ENCODE results near the gene TMEM131. TPM values are rescaled to one million over a fixed set of nuclear protein-coding genes. Genes with fewer than 3 reads are reported as not detected.

The TMEM131 gene
- total RNA-seq, 2 experiments from 2014 or later: 17.4 to 32.3 TPM

DNA sequence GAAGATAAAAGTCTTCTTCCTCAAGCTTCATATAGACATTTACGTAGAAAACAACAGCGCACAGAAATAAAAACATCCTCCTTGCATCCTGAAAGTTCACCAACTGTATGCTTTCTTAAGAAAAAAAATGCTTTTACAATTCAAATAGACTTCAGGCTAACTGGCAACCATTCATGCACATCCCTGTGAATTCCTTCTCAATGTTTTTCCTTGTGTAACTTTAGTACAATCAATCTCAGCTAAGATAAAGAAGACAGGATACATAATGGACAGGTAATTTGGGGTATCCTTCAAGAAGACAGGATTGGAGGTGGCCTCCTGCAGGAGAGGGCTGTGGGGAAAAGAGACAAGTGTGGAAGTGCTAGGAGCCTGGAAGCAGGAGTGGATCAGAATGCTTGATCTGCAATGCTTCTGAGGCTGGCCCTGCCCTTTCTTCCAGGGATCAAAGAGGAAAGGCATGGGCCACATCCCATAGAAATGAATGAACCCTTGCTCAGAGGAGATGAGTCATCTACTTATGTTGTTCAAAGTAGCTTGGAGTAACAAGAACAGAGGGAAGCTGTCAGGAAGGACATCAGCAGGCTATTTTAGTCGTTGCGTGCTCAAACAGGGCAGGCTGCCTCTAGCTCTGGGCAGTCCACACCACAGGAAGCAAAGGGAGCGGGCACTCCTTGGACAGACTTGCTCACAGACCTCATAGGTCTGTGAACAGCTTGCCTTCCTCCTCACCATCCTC lies 126.6 kb downstream of the TMEM131 start:
- TF ChIP-seq, protein P1, sequence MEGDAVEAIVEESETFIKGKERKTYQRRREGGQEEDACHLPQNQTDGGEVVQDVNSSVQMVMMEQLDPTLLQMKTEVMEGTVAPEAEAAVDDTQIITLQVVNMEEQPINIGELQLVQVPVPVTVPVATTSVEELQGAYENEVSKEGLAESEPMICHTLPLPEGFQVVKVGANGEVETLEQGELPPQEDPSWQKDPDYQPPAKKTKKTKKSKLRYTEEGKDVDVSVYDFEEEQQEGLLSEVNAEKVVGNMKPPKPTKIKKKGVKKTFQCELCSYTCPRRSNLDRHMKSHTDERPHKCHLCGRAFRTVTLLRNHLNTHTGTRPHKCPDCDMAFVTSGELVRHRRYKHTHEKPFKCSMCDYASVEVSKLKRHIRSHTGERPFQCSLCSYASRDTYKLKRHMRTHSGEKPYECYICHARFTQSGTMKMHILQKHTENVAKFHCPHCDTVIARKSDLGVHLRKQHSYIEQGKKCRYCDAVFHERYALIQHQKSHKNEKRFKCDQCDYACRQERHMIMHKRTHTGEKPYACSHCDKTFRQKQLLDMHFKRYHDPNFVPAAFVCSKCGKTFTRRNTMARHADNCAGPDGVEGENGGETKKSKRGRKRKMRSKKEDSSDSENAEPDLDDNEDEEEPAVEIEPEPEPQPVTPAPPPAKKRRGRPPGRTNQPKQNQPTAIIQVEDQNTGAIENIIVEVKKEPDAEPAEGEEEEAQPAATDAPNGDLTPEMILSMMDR (conservative IDR thresholded peaks at IDR 0.05; ENCODE audit: low read length): no peak
- no peak for TF ChIP-seq EZH2phosphoT487 (IDR thresholded peaks at IDR 0.05; ENCODE audit: borderline replicate concordance, low read depth, low read length)
- H3K36me3 ChIP-seq (ENCODE audit: insufficient read depth, low read length): peaks cover 20% of the 10 kb centered on the region; the same call in 1 of the 2 replicates
- no peaks in the 10 kb centered on the region for H4K20me1 ChIP-seq (ENCODE audit: insufficient read depth, low read length)
- BruUV-seq (replicated peaks): no TSS peak
- ChIA-PET CTCF (ENCODE audit: unreplicated experiment) (no interaction called here), POLR2A (interaction anchor here (0.9 to 1.5 kb wide), 2 partner anchors 16 to 18 kb away, joined by 3 read pairs; no protein-coding TSS in a partner anchor)
- H3K4me1 ChIP-seq (ENCODE audit: insufficient read depth, low read length, poor library complexity, severe bottlenecking): peaks cover 12% of the 10 kb centered on the region
- no peak overlapping the region for H3K4me3 ChIP-seq (ENCODE audit: low read depth, low read length, poor library complexity, severe bottlenecking)
- H3K9me2 ChIP-seq (ENCODE audit: insufficient read depth, low read length): no peaks in the 10 kb centered on the region
- no peaks in the 10 kb centered on the region for H3K79me2 ChIP-seq (ENCODE audit: insufficient read depth, low read depth, low read length)
- no peak overlapping the region for H2AFZ ChIP-seq (ENCODE audit: low read length)
- intact Hi-C loops (cut with micrococcal nuclease; ENCODE audit: unreplicated experiment): no loop called here
- no peak overlapping the region for H3K4me2 ChIP-seq (ENCODE audit: low read length)
- DNase-seq (ENCODE audit: low spot score): no peak
- peaks cover 12% of the 10 kb centered on the region for H3K9me3 ChIP-seq (ENCODE audit: low read length)
- H3K27ac ChIP-seq (ENCODE audit: low read depth, low read length, poor library complexity, severe bottlenecking): no peak overlapping the region

DNA sequence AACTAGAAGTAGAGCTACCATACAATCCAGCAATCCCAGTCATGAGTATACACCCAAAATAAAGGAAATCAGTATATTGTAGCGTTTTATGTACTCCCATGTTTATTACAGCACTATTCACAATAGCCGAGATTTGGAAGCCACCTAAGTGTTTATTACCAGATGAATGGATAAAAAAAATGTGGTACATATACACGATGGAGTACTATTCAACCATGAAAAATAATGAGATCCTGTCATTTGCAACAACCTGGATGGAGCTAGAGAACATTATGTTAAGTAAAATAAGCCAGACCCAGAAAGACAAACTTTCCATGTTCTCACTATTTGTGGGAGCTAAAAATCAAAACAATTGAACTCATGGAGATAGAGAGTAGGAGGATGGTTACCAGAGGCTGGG lies 131.9 kb downstream of the TMEM131 start:
- Histone ChIP-seq H3K9me2 (ENCODE audit: insufficient read depth, low read length) (no peaks in the 10 kb centered on the region), H3K9me3 (ENCODE audit: low read length) (peaks cover 12% of the 10 kb centered on the region; the same call in 1 of the 2 replicates), H3K4me2 (ENCODE audit: low read length) (no peak overlapping the region), H3K4me1 (ENCODE audit: insufficient read depth, low read length, poor library complexity, severe bottlenecking) (no peaks in the 10 kb centered on the region), H3K27ac (ENCODE audit: low read depth, low read length, poor library complexity, severe bottlenecking) (no peak overlapping the region), H3K4me3 (ENCODE audit: low read depth, low read length, poor library complexity, severe bottlenecking) (no peak overlapping the region), H3K79me2 (ENCODE audit: insufficient read depth, low read depth, low read length) (no peaks in the 10 kb centered on the region), H4K20me1 (ENCODE audit: insufficient read depth, low read length) (no peaks in the 10 kb centered on the region), H2AFZ (ENCODE audit: low read length) (no peak overlapping the region), H3K36me3 (ENCODE audit: insufficient read depth, low read length) (peaks cover 4% of the 10 kb centered on the region; the same call in 1 of the 2 replicates)
- CTCF ChIA-PET (ENCODE audit: unreplicated experiment): no interaction called here
- intact Hi-C loops (cut with micrococcal nuclease; ENCODE audit: unreplicated experiment): no loop called here
- TF ChIP-seq EZH2phosphoT487 (IDR thresholded peaks at IDR 0.05; ENCODE audit: borderline replicate concordance, low read depth, low read length): no peak
- TF ChIP-seq, protein P1 (conservative IDR thresholded peaks at IDR 0.05; ENCODE audit: low read length): no peak
- DNase-seq (ENCODE audit: low spot score): no peak
- no TSS peak for BruUV-seq (replicated peaks)
- POLR2A ChIA-PET: no interaction called here

DNA sequence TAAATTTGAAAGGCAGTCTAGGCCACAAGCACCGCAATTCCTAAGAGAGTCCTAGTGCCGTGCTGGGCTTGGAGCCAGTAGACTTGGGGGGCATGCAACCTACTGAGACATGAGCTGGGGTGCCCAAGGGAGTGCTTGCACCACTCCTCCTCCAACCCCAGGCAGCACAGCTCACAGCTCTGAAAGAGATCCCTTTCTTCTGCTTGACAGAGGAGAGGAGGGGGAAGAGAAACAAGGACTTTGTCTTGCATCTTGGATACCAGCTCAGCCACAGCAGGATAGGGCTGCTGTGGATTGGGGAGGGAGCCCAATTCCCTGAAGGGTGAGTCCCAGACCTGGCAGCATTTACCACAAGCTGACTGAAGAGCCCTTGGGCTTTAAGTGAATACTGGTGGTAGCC lies 134.6 kb downstream of the TMEM131 start:
- intact Hi-C loops (cut with micrococcal nuclease; ENCODE audit: unreplicated experiment): no loop called here
- CTCF ChIA-PET (ENCODE audit: unreplicated experiment): no interaction called here
- Histone ChIP-seq H3K4me3 (ENCODE audit: low read depth, low read length, poor library complexity, severe bottlenecking) (no peak overlapping the region), H3K79me2 (ENCODE audit: insufficient read depth, low read depth, low read length) (no peaks in the 10 kb centered on the region), H3K9me3 (ENCODE audit: low read length) (peaks cover 12% of the 10 kb centered on the region; the same call in 1 of the 2 replicates), H3K4me1 (ENCODE audit: insufficient read depth, low read length, poor library complexity, severe bottlenecking) (no peaks in the 10 kb centered on the region), H3K4me2 (ENCODE audit: low read length) (no peak overlapping the region), H2AFZ (ENCODE audit: low read length) (no peak overlapping the region), H4K20me1 (ENCODE audit: insufficient read depth, low read length) (no peaks in the 10 kb centered on the region), H3K36me3 (ENCODE audit: insufficient read depth, low read length) (peaks cover 10% of the 10 kb centered on the region; the same call in 1 of the 2 replicates), H3K9me2 (ENCODE audit: insufficient read depth, low read length) (no peaks in the 10 kb centered on the region), H3K27ac (ENCODE audit: low read depth, low read length, poor library complexity, severe bottlenecking) (no peak overlapping the region)
- TF ChIP-seq, protein P1 (conservative IDR thresholded peaks at IDR 0.05; ENCODE audit: low read length): no peak
- TF ChIP-seq EZH2phosphoT487 (IDR thresholded peaks at IDR 0.05; ENCODE audit: borderline replicate concordance, low read depth, low read length): no peak
- POLR2A ChIA-PET: no interaction called here
- DNase-seq (ENCODE audit: low spot score): no peak
- no TSS peak for BruUV-seq (replicated peaks)
